Muscle of leg (tissue), 11 donors: ENCODE data around the gene SMIM36. TPM values are rescaled to one million over a fixed set of nuclear protein-coding genes. Genes with fewer than 3 reads are reported as not detected.
A peak's percentile ranks its signal among the peaks of the same experiment; 100 is the strongest.

Experiments used
- DNase-seq: peaks from one replicate; pipeline ENCODE4 v3.0.0; 2013
- H3K27ac ChIP-seq: one replicate; pipeline ENCODE4 v1.5.1; 2013; ENCODE audit warnings: mild to moderate bottlenecking, low read length, control low read depth
- H3K27me3 ChIP-seq: one replicate; pipeline ENCODE4 v1.6.1; 2013; ENCODE audit warnings: low read length; ENCODE audit not compliant: control insufficient read depth, insufficient read depth
- H3K36me3 ChIP-seq: one replicate; pipeline ENCODE4 v1.6.1; 2013; ENCODE audit warnings: low read length; ENCODE audit not compliant: control insufficient read depth, insufficient read depth
- H3K4me1 ChIP-seq: one replicate; pipeline ENCODE4 v1.6.1; 2013; ENCODE audit warnings: low read length; ENCODE audit not compliant: control insufficient read depth, insufficient read depth
- H3K4me3 ChIP-seq: one replicate; pipeline ENCODE4 v1.5.1; 2013; ENCODE audit warnings: low read length, control low read depth
- H3K9me3 ChIP-seq: replicated peaks from 2 replicates; pipeline ENCODE4 v1.6.1; 2013; ENCODE audit warnings: low read depth, low read length; ENCODE audit not compliant: control insufficient read depth
- WGBS: methylation state at CpG from one replicate; pipeline ENCODE4 v1.1.5; 2013; ENCODE audit warnings: missing lambda C conversion rate; ENCODE audit not compliant: insufficient coverage; 5-methylcytosine and 5-hydroxymethylcytosine counted together
- polyA plus RNA-seq, 8 donors: library from polyadenylated mRNA; unstranded; fragments of 120-200 nt; gene quantifications; one replicate each; pipeline versions ENCODE4 v1.2.1 to v1.2.3, GENCODE V29; 2013; ENCODE audit warnings: inconsistent platforms in 1 of 8, low replicate concordance in 1 of 8; ENCODE audit not compliant: insufficient read length in 8 of 8, insufficient read depth in 1 of 8
- total RNA-seq: library from RNA; stranded (reverse); fragments of 120-200 nt; gene quantifications from one replicate; pipeline ENCODE4 v1.2.4, GENCODE V29; 2013

SMIM36 gene
- total and polyA plus RNA-seq, 9 donors, result 0.11 to 0.47 (median 0.13) TPM; not detected in 5

DNA sequence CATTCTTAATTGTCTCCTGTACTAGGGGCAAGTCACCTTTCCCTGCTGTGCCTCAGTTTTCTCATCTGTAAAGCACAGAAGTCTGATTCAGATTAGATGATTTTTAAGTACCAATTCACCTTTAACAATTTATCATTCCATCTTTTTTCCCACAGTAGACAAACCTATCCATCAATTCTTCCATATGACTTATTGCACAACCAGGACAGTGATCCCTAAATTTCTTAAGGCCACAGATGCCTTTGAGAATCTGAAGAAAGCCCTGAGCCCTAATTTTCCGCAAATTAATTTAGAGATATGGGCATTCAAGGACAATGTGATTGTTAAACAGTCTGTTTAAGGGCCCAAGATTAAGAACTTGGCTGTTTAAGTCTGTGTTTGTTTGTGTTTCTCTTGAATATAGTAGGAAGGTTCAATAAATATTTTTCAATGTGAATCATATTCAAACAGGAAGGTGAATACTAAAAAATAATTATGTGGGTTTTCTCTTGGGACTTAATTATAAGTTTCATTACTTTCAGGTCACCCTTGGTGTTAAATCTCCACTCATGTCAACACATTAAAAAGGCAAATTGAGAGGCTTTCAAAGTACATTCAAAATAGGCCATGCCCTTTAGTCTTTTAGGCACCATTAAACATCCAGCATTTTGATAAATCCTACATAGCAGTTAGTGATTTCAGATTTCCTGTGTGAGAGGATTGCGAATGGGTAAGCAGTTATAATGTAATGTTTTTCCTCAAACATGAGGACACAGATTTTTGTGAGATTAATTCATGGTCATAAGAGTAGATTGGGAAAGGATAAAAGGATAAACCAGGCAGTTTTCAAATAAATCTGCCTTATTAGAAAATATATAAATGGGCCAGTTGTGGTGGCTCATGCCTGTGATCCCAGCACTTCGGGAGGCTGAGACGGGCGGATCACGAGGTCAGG lies 54.7 kb downstream of the SMIM36 start:
- no peaks in the 10 kb centered on the region for H3K9me3 ChIP-seq
- H3K4me1 ChIP-seq, result peaks cover 9% of the 10 kb centered on the region
- H3K27me3 ChIP-seq, result no peaks in the 10 kb centered on the region
- H3K4me3 ChIP-seq, result no peak overlapping the region
- H3K27ac ChIP-seq, result no peak overlapping the region
- DNase-seq, result no peak
- no CpG with 5 or more reads among the region's 6 CpGs for WGBS
- no peaks in the 10 kb centered on the region for H3K36me3 ChIP-seq

GRCh38 chr17:55454906-55455474 lies 56.3 kb downstream of the SMIM36 start:
- Histone ChIP-seq H3K36me3 (no peaks in the 10 kb centered on the region), H3K27me3 (no peaks in the 10 kb centered on the region), H3K27ac (no peak overlapping the region), H3K4me1 (peaks cover 9% of the 10 kb centered on the region), H3K9me3 (no peaks in the 10 kb centered on the region), H3K4me3 (no peak overlapping the region)
- WGBS, result 53% methylated on average over 3 of the region's 4 CpGs
- DNase-seq, result peak; percentile 33

GRCh38 chr17:55453839-55454557 lies 57.3 kb downstream of the SMIM36 start:
- Histone ChIP-seq H3K4me3 (no peak overlapping the region), H3K9me3 (no peaks in the 10 kb centered on the region), H3K27ac (no peak overlapping the region), H3K4me1 (peaks cover 9% of the 10 kb centered on the region), H3K36me3 (no peaks in the 10 kb centered on the region), H3K27me3 (no peaks in the 10 kb centered on the region)
- WGBS, result no CpG with 5 or more reads among the region's 6 CpGs
- peak; percentile 38 for DNase-seq

- Histone ChIP-seq H3K36me3 (no peaks in the 10 kb centered on the region), H3K27ac (peak overlapping the region; percentile 35), H3K27me3 (no peaks in the 10 kb centered on the region), H3K4me1 (peaks cover 9% of the 10 kb centered on the region), H3K9me3 (no peaks in the 10 kb centered on the region), H3K4me3 (no peak overlapping the region)
- DNase-seq, result peak; percentile 77
- WGBS, result 39% methylated on average over 4 of the region's 5 CpGs
These were observed 59.0 kb downstream of the SMIM36 start for GRCh38 chr17:55452139-55452790.

GRCh38 chr17:55451758-55452138 lies 59.5 kb downstream of the SMIM36 start:
- no CpG with 5 or more reads among the region's 2 CpGs for WGBS
- Histone ChIP-seq H3K27me3 (no peaks in the 10 kb centered on the region), H3K4me1 (peaks cover 9% of the 10 kb centered on the region), H3K9me3 (no peaks in the 10 kb centered on the region), H3K4me3 (no peak overlapping the region), H3K36me3 (no peaks in the 10 kb centered on the region), H3K27ac (no peak overlapping the region)
- no peak for DNase-seq

DNA sequence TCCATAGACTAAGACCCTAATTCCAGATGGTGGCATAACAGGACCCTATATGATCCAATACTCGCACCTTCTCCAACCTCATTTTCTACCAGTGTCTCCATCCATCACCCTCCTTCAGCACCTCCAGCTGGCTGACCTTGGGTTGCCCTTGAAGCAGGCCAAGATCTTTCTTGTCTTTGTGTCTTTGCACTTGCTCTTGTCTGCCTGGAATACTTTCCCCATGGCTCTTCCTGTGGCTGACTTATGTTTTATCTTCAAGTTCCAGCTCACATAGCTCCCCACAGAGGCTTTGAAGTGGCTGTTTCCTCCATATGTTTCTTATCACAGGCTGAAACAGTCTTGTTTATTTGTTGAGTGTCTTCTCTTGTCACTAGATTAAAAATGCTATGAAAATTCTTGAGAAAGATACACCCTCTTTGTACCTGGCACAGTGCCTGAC lies 60.0 kb downstream of the SMIM36 start:
- Histone ChIP-seq H3K9me3 (no peaks in the 10 kb centered on the region), H3K27me3 (no peaks in the 10 kb centered on the region), H3K4me3 (no peak overlapping the region), H3K4me1 (peaks cover 9% of the 10 kb centered on the region), H3K36me3 (no peaks in the 10 kb centered on the region), H3K27ac (no peak overlapping the region)
- DNase-seq, result peak; percentile 28
- WGBS, result 86% methylated on average over 1 of the region's 1 CpG

DNA sequence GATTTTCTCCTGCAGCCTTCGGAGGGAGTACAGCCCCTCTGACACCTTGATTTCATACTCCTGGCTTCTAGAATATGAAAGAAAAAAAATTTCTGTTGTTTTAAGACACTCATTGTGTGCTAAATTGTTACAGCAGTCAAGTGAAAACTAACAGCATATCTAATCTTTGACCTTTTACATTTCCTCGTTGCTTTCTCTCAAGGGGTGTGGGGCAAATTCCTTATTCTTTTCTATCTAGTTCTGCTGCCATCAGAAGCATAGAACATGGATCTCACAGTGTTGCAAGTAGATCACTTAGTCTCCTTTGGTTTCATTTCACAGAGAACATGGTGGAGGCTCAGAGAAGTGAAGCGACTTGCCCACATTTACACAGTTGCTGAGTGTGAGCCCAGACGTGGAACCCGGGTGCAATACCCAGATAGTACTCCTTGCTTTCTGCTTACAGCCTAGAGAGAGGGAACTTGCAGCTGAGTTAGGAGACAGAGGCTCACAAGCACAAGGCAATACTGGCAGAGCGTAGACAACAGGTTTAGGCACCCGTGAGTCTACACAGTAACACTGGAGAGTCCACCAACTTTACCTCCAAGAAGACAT lies 60.9 kb downstream of the SMIM36 start:
- Histone ChIP-seq H3K9me3 (no peaks in the 10 kb centered on the region), H3K36me3 (no peaks in the 10 kb centered on the region), H3K4me3 (no peak overlapping the region), H3K27ac (no peak overlapping the region), H3K27me3 (no peaks in the 10 kb centered on the region), H3K4me1 (peaks cover 7% of the 10 kb centered on the region)
- 98% methylated on average over 4 of the region's 7 CpGs for WGBS
- DNase-seq, result no peak

GRCh38 chr17:55448681-55449080 lies 62.6 kb downstream of the SMIM36 start:
- Histone ChIP-seq H3K36me3 (no peaks in the 10 kb centered on the region), H3K27me3 (no peaks in the 10 kb centered on the region), H3K4me1 (peaks cover 7% of the 10 kb centered on the region), H3K27ac (no peak overlapping the region), H3K4me3 (no peak overlapping the region), H3K9me3 (no peaks in the 10 kb centered on the region)
- no peak for DNase-seq
- WGBS, result no CpG with 5 or more reads among the region's 4 CpGs

DNA sequence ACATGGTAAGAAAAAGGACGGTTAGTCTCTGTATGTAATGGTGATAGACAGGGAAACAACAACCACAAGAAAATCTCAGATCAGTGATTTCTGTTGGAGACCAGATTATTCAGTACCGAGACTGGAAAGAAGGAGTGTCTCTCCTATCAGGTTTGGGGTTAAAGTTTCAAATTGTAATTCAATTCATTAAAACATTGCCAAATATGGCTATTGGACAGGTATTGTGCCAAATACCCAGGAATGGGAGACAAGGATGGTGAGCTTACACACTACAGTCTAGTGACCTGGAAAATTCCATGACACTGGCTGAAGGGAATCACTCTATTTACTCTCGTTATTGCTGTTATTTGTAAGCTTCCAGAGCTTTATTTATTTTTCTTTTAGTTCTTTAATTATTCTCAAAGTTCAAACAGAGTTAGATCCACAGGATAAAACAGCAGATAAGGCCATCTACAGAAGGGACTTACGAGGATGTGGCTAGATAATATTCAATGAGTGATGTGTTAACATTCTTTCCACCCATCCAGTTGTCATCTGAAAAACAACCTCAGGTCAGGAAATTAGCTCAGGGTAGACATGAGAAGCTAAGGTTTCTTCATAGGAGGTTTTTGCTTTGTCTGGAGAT lies 64.6 kb downstream of the SMIM36 start:
- WGBS, result no CpG with 5 or more reads among the region's 4 CpGs

More for the DNA sequence above, 64.6 kb downstream of the SMIM36 start:
- Histone ChIP-seq H3K9me3 (no peaks in the 10 kb centered on the region), H3K27me3 (no peaks in the 10 kb centered on the region), H3K36me3 (no peaks in the 10 kb centered on the region), H3K27ac (no peak overlapping the region), H3K4me1 (no peaks in the 10 kb centered on the region), H3K4me3 (no peak overlapping the region)
- no peak for DNase-seq
